ENCODE measurements around the gene GPR89A.
"Not testable (repeated sequence)": the region's sequence is repeated elsewhere in the genome, so short reads cannot be mapped to it uniquely, and the experiment has no call there.

DNA sequence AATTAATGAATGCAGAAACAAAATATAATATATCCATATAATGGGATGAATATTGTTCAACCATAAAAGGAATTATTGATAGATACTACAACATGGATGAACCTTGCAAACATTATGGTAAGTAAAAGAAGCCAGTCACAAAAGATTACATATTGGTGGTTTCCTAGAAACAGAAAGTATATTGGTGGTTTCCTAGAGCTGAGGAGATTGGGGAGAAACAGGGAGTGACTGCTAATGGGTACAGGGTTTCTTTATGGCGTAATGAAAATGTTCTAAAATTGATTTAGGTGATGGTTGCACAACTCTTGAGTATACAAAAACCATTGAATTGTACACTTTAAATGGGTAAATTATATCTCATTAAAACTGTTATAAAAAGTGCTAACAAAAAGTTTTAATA lies 14.4 kb downstream of the GPR89A start:
- TF ChIP-seq, protein P1, sequence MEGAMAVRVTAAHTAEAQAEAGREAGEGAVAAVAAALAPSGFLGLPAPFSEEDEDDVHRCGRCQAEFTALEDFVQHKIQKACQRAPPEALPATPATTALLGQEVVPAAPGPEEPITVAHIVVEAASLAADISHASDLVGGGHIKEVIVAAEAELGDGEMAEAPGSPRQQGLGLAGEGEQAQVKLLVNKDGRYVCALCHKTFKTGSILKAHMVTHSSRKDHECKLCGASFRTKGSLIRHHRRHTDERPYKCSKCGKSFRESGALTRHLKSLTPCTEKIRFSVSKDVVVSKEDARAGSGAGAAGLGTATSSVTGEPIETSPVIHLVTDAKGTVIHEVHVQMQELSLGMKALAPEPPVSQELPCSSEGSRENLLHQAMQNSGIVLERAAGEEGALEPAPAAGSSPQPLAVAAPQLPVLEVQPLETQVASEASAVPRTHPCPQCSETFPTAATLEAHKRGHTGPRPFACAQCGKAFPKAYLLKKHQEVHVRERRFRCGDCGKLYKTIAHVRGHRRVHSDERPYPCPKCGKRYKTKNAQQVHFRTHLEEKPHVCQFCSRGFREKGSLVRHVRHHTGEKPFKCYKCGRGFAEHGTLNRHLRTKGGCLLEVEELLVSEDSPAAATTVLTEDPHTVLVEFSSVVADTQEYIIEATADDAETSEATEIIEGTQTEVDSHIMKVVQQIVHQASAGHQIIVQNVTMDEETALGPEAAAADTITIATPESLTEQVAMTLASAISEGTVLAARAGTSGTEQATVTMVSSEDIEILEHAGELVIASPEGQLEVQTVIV (IDR thresholded peaks at IDR 0.05; ENCODE audit: borderline replicate concordance, partially characterized antibody): not testable (repeated sequence)
- TF ChIP-seq CHD4 (IDR thresholded peaks at IDR 0.05): not testable (repeated sequence)

All from GM12878 (cell line).